HG03045 (cell line): ENCODE measurements around the gene ZNF142.

Source experiments
- ATAC-seq: cut with Tn5 transposase; IDR thresholded peaks from one replicate; pipeline ENCODE4 v1.9.1; 2021; ENCODE audit warnings: mild to moderate bottlenecking, moderate library complexity; ENCODE audit not compliant: unreplicated experiment

Gene ZNF142

DNA sequence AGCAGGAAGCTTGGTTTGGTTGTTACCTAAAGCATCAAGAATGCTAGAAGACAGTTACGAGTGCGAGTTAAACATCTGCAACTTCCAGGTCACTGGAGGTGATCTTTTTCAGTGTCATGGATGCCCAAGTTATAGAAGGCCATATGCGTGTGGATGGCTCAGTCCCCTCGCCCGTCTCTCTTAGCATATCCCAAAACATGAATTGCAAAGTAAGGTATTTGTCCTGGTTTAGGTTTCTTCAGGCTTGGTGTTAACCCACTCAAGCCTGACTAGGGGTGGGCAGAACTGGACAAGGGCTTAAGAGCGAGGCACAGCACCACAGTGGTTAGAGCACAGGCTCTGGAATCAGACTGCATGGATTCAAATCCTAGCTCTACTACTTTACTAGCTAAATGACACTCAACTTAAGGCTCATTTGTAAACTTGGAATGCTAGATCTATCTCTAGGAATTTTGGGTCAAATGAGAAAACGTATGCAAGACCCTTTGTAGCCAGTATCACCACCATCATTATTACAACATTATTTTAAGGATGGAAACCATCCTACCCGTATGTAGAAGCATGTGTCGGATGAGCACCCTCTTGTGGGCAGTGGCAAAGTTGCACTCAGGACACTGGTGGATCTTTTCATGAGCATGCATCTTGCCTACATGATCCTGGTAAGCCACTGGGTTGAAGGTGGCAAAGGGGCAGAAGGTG lies 11.2 kb downstream of the ZNF142 start:
- ATAC-seq: no peak

DNA sequence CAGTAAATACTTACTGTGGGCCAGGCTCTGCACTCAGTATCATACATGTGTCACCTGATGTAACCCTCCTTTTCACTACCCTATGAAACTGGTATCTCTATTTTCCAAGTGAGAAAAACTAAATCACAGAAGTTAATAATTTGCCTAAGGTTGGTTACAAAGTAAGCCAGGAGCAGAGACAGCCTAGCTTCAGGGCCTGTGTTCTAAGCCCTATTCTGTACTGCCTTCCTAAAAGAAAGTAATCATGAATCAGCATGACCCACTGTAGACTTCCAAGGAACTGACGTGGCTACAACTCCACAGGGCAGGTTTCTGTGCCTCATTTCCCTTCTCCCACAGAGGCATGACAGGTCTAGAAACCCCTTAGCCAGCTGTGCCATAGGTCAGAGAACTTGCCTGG lies 14.3 kb downstream of the ZNF142 start:
- ATAC-seq: no peak

DNA sequence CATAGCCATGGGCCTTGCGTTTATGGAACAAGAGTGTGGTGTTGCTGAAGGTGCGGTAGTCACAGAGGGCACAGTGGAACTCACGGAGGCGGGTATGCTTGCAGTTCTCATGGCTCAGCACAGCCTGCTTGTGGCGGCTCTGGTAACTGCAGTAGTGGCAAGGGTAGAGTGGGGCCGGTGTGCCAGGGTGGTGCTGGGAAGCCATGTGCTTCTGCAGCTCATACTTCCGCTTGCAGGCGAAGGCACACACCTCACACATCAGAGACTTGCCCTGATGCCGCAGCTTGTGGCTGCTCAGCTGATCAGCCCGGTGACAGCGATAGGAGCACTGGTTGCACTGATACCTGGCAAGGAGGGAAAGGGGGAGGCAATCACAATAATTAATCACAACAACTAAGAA lies 14.7 kb downstream of the ZNF142 start:
- ATAC-seq: no peak

DNA sequence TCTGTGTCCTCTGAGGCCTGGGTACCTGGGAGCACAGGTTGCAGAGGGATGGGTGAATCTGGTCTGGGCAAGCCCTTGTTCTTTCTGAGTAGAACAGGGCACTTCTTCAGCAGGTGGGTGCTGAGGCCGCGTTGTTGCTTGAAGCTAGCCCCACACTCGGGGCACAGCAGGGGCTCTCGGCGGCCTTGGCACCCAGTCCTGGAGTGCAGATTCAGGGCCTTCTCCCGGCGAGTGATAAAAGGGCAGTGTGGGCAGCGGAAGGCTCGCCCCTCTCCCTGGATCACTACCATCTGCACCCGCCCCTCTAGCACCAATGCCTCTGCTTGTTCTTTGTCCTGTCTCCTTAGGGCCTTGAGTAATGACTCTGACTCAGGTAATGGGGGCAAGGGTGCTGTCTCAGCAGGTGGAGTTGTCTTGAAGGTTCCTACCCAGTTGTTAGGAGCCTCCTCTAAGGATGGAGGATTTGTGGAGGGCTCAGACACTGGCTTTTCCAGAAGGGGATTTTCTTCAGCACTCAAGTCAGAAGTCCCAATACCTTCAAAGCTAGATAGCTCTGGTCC lies 15.6 kb downstream of the ZNF142 start:
- ATAC-seq: no peak

DNA sequence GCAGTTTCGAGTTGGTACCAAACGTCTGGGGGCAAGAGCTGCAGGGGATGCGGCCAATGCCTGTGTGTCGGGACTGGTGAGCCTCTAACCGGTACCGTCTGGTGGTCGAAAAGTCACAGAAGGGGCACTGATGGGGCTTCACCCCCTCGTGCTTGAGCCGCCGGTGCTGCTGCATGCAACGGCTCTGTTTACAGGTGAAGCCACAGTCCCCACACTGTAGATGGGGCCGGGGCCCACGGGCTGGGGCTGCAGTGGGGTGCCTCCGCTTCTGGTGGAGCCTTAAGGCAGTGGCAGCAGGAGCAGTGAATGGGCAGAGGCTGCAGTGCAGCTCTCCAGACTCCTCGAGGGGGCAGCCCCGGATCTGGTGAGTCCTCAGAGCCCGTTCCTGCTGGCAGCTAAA lies 16.6 kb downstream of the ZNF142 start:
- no peak for ATAC-seq

DNA sequence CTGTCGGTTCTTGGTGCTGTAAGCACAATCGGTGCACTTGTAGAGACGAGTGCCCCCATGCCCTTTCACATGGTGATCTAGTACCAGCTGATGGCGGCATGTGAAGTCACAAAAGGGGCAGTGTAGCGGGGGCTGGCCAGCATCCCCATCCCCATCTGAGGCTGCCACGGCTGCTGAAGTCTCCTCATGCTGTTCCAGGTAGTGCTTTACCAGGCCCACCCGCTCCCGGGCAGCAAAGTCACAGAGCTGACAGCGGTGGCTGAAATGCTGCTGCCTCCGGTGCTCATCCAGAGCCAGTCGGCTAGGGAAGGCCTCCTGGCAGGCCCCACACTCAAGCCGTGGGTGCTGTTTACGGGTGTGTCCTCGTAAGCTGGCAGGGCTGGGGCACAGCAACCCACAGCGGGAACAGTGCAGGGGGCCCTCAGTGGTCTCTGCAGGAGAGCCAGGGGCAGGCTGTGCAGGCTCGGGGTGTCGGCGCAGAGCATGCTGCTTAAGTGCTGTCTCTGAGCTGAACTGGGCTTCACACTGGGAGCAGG lies 17.2 kb downstream of the ZNF142 start:
- no peak for ATAC-seq

DNA sequence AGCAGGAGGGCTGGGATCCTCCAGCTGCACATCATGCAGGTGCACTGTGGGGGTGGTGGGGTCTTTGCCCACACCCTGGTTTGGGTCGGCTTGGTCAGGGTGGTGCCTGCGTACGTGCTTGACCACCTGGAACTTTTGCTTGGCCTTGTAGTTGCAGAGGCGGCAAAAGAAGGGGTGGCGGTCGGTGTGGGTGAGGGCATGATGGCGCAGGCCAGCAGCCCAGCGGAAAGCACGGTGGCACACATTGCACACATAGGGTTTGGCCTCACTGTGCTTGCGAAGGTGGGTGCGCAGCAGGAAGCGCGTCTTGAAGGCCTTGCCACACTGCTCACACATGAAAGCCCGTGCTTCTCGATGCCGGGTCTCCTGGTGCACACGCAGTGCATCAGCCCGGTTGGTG lies 21.1 kb downstream of the ZNF142 start:
- no peak for ATAC-seq

DNA sequence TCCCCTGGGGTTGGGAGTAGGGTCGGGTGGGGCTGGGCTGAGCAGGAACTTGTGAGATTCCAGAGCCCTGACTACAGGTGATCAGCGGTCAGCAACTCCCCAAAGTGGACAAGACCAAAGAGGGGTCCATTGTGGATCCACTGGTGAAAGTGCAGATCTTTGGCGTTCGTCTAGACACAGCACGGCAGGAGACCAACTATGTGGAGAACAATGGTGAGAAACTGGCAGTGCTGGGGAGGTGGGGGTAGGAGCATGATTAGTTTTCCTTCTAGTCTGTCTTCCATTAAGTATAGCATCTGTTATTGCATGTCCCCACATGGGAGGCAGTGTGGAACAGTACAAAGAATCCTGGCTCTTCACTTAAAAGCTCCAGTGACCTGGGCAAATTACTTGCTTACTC lies 23.7 kb downstream of the ZNF142 start:
- ATAC-seq: no peak

DNA sequence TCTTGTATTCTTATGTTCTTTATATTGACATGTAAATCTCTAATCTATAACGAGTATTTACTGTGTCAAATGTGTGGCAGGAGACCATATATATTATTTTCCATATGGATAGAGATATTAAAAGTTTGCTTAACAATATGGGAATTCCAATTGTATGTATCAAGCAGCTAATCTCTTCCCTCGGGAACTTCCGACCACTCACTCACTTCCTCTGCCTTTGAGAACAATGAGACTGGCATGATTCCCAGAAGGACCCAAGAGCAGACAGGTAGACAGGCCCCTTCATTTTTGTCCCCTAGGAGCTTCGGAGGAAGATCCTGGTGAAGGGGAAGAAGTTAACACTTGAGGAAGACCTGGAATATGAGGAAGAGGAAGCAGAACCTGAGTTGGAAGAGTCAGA lies 27.6 kb downstream of the ZNF142 start:
- ATAC-seq: no peak

DNA sequence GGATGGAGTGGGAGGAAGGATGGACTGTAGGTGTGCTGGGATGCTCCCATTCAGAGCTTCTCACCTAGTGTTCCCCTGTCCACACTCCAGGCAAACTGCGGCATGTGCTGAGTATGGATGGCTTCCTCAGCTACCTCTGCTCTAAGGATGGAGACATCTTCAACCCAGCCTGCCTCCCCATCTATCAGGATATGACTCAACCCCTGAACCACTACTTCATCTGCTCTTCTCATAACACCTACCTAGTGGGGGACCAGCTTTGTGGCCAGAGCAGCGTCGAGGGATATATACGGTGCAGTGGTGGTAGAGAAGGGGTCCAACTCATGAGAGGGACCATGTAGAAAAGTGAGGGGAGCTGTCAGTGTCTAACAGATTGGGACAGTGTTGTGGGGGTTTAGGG lies 31.5 kb downstream of the ZNF142 start:
- ATAC-seq: no peak

DNA sequence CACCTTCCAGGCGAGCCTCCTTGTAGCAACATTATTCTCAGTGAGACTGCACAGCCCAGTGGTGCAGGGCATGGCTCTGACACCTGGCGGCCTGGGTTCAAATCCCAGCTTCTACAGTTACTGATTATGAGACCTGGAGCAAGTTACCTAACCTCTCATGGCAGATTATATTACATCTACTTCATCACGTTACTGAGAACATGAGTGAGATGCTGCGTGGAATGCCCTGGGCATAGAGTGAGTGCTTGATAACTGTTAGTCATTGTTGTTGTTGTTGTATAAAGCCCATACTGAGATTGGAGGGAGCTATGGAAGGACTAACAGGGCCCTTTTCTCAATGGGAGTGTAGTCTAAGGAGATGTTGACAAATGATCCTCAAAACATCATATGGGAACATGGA lies 33.1 kb downstream of the ZNF142 start:
- no peak for ATAC-seq

DNA sequence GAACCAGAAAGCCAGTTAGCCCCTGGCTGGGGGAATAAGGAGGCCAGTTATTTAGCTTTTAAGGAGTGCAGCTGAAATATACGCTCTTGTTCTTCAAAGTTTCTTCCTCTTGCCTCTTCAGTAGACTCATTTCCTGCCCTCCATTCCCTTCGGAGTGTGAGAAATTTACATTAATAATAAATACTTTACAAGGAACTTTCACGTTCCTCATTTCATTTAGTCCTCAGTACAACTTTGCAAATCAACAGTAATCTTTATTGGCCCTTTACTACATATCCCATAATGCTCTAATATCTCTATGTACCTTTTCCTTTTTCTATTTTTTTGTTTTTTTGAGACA lies 36.1 kb downstream of the ZNF142 start:
- no peak for ATAC-seq

DNA sequence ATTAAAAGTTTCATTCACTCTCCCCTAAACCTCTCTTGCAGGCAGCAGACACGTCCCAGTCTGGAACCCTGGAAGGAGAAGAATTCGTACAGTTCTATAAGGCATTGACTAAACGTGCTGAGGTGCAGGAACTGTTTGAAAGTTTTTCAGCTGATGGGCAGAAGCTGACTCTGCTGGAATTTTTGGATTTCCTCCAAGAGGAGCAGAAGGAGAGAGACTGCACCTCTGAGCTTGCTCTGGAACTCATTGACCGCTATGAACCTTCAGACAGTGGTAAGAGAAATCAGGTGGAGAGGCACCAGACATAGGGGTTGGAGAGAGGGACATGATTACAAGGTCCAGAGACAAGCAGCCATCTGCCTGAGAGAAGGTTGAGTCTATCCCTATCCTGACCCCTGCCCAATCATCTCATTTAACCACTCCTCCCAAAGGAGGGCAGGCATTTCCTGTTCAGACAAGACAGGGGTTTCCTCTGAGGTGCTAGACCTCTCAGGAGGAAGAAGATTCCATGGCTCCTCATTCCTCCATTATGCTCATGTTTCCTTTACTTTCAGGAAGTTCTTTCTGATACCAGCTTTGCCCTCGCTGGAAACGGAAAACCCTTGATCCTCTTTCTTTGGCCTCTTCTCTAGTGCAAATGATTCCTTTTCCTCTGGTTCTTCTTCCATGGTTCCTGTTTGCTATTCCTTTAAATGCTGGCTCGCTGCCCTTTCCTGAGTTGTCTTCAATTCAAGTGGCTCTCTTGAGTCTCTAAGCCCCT lies 36.6 kb downstream of the ZNF142 start:
- ATAC-seq: no peak

DNA sequence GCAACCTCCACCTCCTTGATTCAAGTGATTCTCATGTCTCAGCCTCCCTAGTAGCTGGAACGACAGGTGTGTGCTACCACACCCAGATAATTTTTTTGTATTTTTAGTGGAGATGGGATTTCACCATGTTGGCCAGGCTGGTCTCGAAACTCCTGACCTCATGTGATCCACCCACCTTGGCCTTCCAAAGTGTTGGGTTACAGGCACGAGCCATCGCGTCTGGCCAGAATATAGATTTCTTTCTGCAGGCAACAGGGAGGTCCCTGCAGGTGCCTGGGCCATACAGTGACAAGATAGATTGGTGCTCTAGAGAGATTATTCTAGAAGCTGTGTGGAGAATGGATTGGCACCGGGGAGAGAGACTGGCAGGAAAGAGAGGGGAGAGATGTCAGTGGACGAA lies 38.4 kb downstream of the ZNF142 start:
- no peak for ATAC-seq

DNA sequence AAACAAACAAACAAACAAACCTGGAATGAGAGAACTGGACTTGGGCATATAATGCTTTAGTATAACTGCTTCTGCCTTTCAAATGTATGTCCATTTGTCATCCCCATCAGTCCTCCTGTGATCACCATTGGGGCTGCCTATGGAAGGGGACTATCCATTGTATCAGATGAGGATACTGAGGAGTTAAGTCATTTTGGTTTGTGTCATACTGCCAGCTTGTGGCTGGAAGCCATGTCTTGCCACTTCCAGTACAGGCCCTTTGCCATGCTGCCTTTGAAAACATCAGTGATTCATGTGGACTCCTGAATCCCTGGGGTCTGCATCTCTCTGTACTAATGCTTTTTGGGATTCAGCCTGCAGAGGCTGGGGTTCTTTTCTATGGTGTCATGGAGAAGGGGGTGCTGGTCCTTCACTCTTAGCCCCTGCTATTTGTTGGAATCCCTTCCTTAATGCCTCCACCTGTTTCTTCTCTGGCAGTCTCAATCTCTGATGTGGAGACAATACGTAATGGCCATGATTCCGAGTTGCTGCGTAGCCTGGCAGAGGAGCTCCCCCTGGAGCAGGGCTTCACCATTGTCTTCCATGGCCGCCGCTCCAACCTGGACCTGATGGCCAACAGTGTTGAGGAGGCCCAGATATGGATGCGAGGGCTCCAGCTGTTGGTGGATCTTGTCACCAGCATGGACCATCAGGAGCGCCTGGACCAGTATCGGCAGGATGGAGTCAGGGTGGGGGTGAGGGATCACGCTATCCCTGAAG lies 41.1 kb downstream of the ZNF142 start:
- no peak for ATAC-seq

DNA sequence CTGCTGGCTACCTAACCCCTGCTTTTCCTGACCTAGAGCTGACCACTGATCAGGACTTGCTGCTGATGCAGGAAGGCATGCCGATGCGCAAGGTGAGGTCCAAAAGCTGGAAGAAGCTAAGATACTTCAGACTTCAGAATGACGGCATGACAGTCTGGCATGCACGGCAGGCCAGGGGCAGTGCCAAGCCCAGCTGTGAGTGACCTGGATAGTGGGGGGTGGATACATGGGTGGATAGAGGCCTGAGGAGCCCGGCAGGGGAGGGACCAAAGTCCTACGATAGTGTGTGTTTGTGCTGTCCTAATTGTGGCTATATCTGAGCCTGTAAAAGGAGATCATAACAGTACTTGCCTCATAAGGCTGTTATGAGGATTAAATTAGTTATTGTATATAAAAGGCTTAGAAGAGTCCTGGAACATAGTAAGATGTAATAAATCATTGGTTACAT lies 43.5 kb downstream of the ZNF142 start:
- no peak for ATAC-seq

DNA sequence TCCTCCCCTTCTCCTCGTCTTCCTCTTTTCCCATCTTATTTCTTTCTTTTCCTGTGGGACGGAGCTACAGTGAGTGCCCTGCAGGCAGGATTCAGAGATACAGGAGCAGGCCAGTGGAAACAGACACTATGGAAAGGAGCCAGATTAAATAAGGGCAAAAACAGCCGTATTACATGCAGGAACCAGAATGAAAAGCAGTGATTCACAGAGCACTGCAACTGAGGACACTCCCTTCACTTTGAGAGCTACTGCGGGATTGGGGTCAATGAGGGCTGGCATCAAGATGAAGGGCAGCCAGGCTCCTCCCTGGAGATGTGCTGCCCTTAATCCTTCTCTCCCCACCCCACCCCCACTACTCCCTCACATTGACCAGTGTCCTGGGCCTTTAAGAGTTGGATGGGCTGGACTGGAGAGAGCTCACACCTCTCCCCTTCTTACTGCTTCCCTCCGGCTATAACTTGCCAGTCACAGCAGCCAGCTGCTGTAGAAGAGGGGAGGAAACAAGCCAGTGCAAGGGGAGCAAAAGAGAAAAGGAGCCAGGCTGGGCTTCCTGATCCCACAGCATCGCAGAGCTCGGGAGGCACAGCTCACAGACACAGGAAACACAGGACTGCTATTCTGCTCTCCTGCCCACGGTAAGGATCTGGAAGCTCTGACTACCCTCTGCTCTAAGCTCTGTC lies 51.8 kb downstream of the ZNF142 start, which contains the start of gene PLCD4:
TSS of gene PLCD4 (plus strand) at position 464 of the 680 bp plus-strand sequence. CDS start 7,841 bp downstream, outside the sequence.
- ATAC-seq: no peak

DNA sequence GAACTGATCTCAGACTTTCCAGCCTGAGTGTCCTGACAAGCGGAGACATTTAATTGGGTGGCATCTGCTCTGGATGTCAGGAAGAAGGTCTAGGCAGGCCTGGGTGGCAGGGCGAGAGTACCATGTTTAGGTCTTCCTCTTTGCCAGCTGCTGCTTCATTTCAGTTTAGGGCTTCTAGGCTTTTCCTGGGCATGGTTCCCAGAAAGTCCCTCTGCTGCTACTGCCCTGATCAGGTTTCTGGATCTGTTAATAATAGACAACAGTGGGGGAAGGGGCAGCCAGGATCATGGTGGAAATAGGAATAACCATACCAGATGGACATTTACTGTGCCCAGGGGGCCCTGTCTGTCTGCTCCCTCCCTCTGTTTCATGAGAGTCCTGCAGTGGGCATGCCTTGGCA lies 54.0 kb downstream of the ZNF142 start:
- ATAC-seq: no peak
